H1 (cell line): Measurements from ENCODE around the gene MRPL47. TPM values are rescaled to one million over a fixed set of nuclear protein-coding genes. Genes with fewer than 3 reads are reported as not detected.

Experiments
- CTCF ChIA-PET: fragments of 300-600 bp; sonication (Branson Sonifier 250); formaldehyde crosslinking; loops from one replicate; lab custom pipeline; 2021; ENCODE audit not compliant: partially characterized antibody; lab: Charles Lee
- POLR2A ChIA-PET: fragments of 300-600 bp; sonication (Branson Sonifier 250); formaldehyde crosslinking; loops from one replicate; lab custom pipeline; 2021; ENCODE audit warnings: inconsistent platforms; ENCODE audit not compliant: partially characterized antibody; lab: Charles Lee
- DNase-seq, 2 experiments: peaks; one replicate each; pipeline versions ENCODE4 v3.0.0 to v3.0.0-alpha.2; 2010 to 2022; ENCODE audit warnings: low spot score in 2 of 2, low read depth in 1 of 2, mixed read lengths in 1 of 2
- FAIRE-seq: peaks from 2 replicates; lab custom pipeline; 2011; peaks lifted over from hg19 to GRCh38; lab: Jason Lieb, UNC
- H2AFZ ChIP-seq: 2 replicates; pipeline ENCODE4 v1.8.1; 2012; ENCODE audit warnings: low read length, inconsistent platforms
- H2AK5ac ChIP-seq: 2 replicates; pipeline ENCODE4 v1.6.1; 2013; ENCODE audit warnings: low read depth, low read length
- H2BK120ac ChIP-seq: replicated peaks from 2 replicates; pipeline ENCODE3; 2013; ENCODE audit warnings: low read depth, low read length, inconsistent platforms
- H2BK12ac ChIP-seq: 2 replicates; pipeline ENCODE4 v1.6.1; 2013; ENCODE audit warnings: low read depth, low read length
- H2BK15ac ChIP-seq: 2 replicates; pipeline ENCODE4 v1.6.1; 2013; ENCODE audit warnings: low read length
- H2BK20ac ChIP-seq: 2 replicates; pipeline ENCODE4 v1.6.1; 2013; ENCODE audit warnings: low read length
- H2BK5ac ChIP-seq: 2 replicates; pipeline ENCODE4 v1.6.1; 2013; ENCODE audit warnings: low read depth, low read length
- H3K14ac ChIP-seq: 2 replicates; pipeline ENCODE4 v1.6.1; 2013; ENCODE audit warnings: inconsistent platforms; ENCODE audit not compliant: insufficient read length
- H3K18ac ChIP-seq: 2 replicates; pipeline ENCODE4 v1.6.1; 2013; ENCODE audit warnings: low read length; ENCODE audit errors: extremely low read depth
- H3K23ac ChIP-seq: 2 replicates; pipeline ENCODE4 v1.6.1; 2013; ENCODE audit warnings: inconsistent platforms; ENCODE audit not compliant: insufficient read length
- H3K23me2 ChIP-seq: 2 replicates; pipeline ENCODE4 v1.6.1; 2013; ENCODE audit warnings: low read depth, low read length
- H3K27ac ChIP-seq: 2 replicates; pipeline ENCODE4 v1.6.1; 2011; ENCODE audit warnings: low read depth, low read length, inconsistent platforms
- H3K27me3 ChIP-seq, 4 experiments: replicated peaks in 1 of 4; 1 replicate in 1 of 4; 2 replicates in 3 of 4; pipeline versions ENCODE4 v1.6.1 to v1.8.1; 2011 to 2013; ENCODE audit warnings: low read length in 3 of 4, mild to moderate bottlenecking in 3 of 4, inconsistent platforms in 2 of 4, mixed read lengths in 2 of 4, moderate library complexity in 1 of 4; ENCODE audit not compliant: control insufficient read depth in 3 of 4, insufficient read depth in 3 of 4; ENCODE audit errors: extremely low read depth in 1 of 4
- H3K36me3 ChIP-seq, 4 experiments: 2 replicates each; pipeline versions ENCODE4 v1.6.1 to v1.8.1; 2011 to 2013; ENCODE audit warnings: mild to moderate bottlenecking in 4 of 4, low read length in 3 of 4, moderate library complexity in 2 of 4, control low read depth in 1 of 4, inconsistent platforms in 1 of 4; ENCODE audit not compliant: insufficient read depth in 4 of 4, control insufficient read depth in 2 of 4
- H3K4ac ChIP-seq: replicated peaks from 2 replicates; pipeline ENCODE3; 2013; ENCODE audit warnings: low read length, low read depth, mixed read lengths, inconsistent platforms; ENCODE audit not compliant: insufficient read length
- H3K4me1 ChIP-seq, 4 experiments: replicated peaks in 1 of 4; 1 replicate in 1 of 4; 2 replicates in 3 of 4; pipeline versions ENCODE4 v1.6.1 to v1.8.1; 2011 to 2013; ENCODE audit warnings: low read length in 3 of 4, inconsistent platforms in 2 of 4, mixed read lengths in 1 of 4; ENCODE audit not compliant: insufficient read depth in 4 of 4, control insufficient read depth in 3 of 4
- H3K4me2 ChIP-seq, 2 experiments: 2 replicates each; pipeline versions ENCODE4 v1.6.1 to v1.8.1; 2011 to 2013; ENCODE audit warnings: low read depth in 2 of 2, low read length in 2 of 2, control low read depth in 1 of 2, inconsistent platforms in 1 of 2, mild to moderate bottlenecking in 1 of 2; ENCODE audit not compliant: insufficient read depth in 1 of 2
- H3K4me3 ChIP-seq, 4 experiments: fragments of 200-600, 300-600 bp in 1 of 4; sonication (generic), shearing (Covaris generic), sonication (Bioruptor Twin) in 1 of 4; 2 replicates each; pipeline versions ENCODE4 v1.5.1 to v1.8.1; 2011 to 2016; ENCODE audit warnings: low read length in 4 of 4, low read depth in 3 of 4, control low read depth in 2 of 4, inconsistent platforms in 2 of 4, mild to moderate bottlenecking in 2 of 4, mixed read lengths in 1 of 4, moderate library complexity in 1 of 4; ENCODE audit not compliant: insufficient read depth in 2 of 4; ENCODE audit errors: extremely low read depth in 1 of 4
- H3K56ac ChIP-seq: replicated peaks from 2 replicates; pipeline ENCODE3; 2013; ENCODE audit warnings: low read depth, mild to moderate bottlenecking, mixed read lengths, low read length, inconsistent platforms; ENCODE audit not compliant: insufficient read length
- H3K79me1 ChIP-seq: 2 replicates; pipeline ENCODE4 v1.6.1; 2013; ENCODE audit warnings: low read depth, low read length, control low read depth
- H3K79me2 ChIP-seq, 2 experiments: 2 replicates each; pipeline versions ENCODE4 v1.6.1 to v1.8.1; 2012 to 2013; ENCODE audit warnings: low read length in 2 of 2, mild to moderate bottlenecking in 2 of 2, inconsistent platforms in 1 of 2; ENCODE audit not compliant: insufficient read depth in 2 of 2, control insufficient read depth in 1 of 2
- H3K9ac ChIP-seq, 4 experiments: replicated peaks in 1 of 4; 1 replicate in 1 of 4; 2 replicates in 3 of 4; pipeline versions ENCODE4 v1.6.1 to v1.8.1; 2011 to 2013; ENCODE audit warnings: low read depth in 3 of 4, low read length in 3 of 4, control low read depth in 2 of 4, mild to moderate bottlenecking in 2 of 4, moderate library complexity in 2 of 4, inconsistent platforms in 1 of 4; ENCODE audit errors: extremely low read depth in 1 of 4
- H3K9me3 ChIP-seq, 2 experiments: 2 replicates each; pipeline versions ENCODE4 v1.6.1 to v1.8.1; 2012 to 2013; ENCODE audit warnings: mild to moderate bottlenecking in 2 of 2, moderate library complexity in 2 of 2, control low read depth in 1 of 2, inconsistent platforms in 1 of 2, low read depth in 1 of 2, low read length in 1 of 2, mixed read lengths in 1 of 2; ENCODE audit not compliant: insufficient read depth in 2 of 2
- H4K20me1 ChIP-seq, 2 experiments: replicated peaks in 1 of 2; 2 replicates each; pipeline versions ENCODE3 to v1.8.1; 2011 to 2013; ENCODE audit warnings: inconsistent platforms in 2 of 2, low read length in 2 of 2, mild to moderate bottlenecking in 1 of 2; ENCODE audit not compliant: insufficient read depth in 2 of 2, control insufficient read depth in 1 of 2
- H4K5ac ChIP-seq: 2 replicates; pipeline ENCODE4 v1.6.1; 2013; ENCODE audit warnings: low read length, low read depth, mixed read lengths, inconsistent platforms; ENCODE audit not compliant: insufficient read length
- H4K8ac ChIP-seq: 2 replicates; pipeline ENCODE4 v1.8.0; 2013; ENCODE audit warnings: mild to moderate bottlenecking, moderate library complexity, low read length, inconsistent platforms; ENCODE audit not compliant: insufficient read depth; ENCODE audit errors: extremely low read depth
- H4K91ac ChIP-seq: replicated peaks from 2 replicates; pipeline ENCODE3; 2013; ENCODE audit warnings: low read length, mixed read lengths, inconsistent platforms; ENCODE audit not compliant: insufficient read length
- ASH2L ChIP-seq: fragments of 200-600, 300-600 bp; sonication (generic); IDR thresholded peaks from one replicate; pipeline ENCODE4 v1.7.1; 2017; ENCODE audit warnings: low read length
- CHD1 ChIP-seq: IDR thresholded peaks from 2 replicates; pipeline ENCODE4 v1.6.1; 2012; ENCODE audit warnings: low read depth, low read length, improper control_type of control experiment
- CTBP2 ChIP-seq: IDR thresholded peaks from 2 replicates; pipeline ENCODE4 v1.7.0; 2011; ENCODE audit warnings: borderline replicate concordance, mild to moderate bottlenecking, moderate library complexity, mixed read lengths, low read length; ENCODE audit not compliant: insufficient read depth, insufficient read length
- HDAC2 ChIP-seq, 2 experiments: fragments of 300-600 bp in 1 of 2; sonication (generic) in 1 of 2; IDR thresholded peaks; 2 replicates each; pipeline ENCODE4 v1.6.1; 2011 to 2012; ENCODE audit warnings: low read depth in 2 of 2, low read length in 2 of 2, mild to moderate bottlenecking in 2 of 2, moderate library complexity in 2 of 2, borderline replicate concordance in 1 of 2, inconsistent platforms in 1 of 2
- HDAC6 ChIP-seq: IDR thresholded peaks from one replicate; pipeline ENCODE4 v1.7.1; 2012; ENCODE audit warnings: low read depth, mild to moderate bottlenecking, inconsistent platforms, low read length, moderate library complexity
- JUN ChIP-seq: IDR thresholded peaks from 2 replicates; pipeline ENCODE4 v1.6.1; 2011; ENCODE audit warnings: low read depth, mild to moderate bottlenecking, improper control_type of control experiment, low read length
- KDM4A ChIP-seq: IDR thresholded peaks from one replicate; pipeline ENCODE4 v1.7.1; 2012; ENCODE audit warnings: low read depth, mild to moderate bottlenecking, moderate library complexity, low read length, inconsistent platforms; ENCODE audit not compliant: severe bottlenecking
- NRF1 ChIP-seq: IDR thresholded peaks from 2 replicates; pipeline ENCODE4 v1.6.1; 2011; ENCODE audit warnings: mild to moderate bottlenecking, low read depth, low read length, improper control_type of control experiment
- POU5F1 ChIP-seq: IDR thresholded peaks from 2 replicates; pipeline ENCODE4 v1.6.1; 2011; ENCODE audit warnings: low read depth, mild to moderate bottlenecking, low read length, moderate library complexity
- RNF2 ChIP-seq: fragments of 200-900, 300-1000 bp; sonication (generic); IDR thresholded peaks from 2 replicates; pipeline ENCODE4 v1.7.1; 2016; ENCODE audit warnings: borderline replicate concordance, low read depth, mild to moderate bottlenecking, antibody characterized with exemption, low read length; ENCODE audit not compliant: poor library complexity, severe bottlenecking; ENCODE audit errors: missing control alignments
- RXRA ChIP-seq: IDR thresholded peaks from 2 replicates; pipeline ENCODE4 v1.6.1; 2011; ENCODE audit warnings: low read depth, mild to moderate bottlenecking, low read length, moderate library complexity; ENCODE audit not compliant: insufficient read depth
- SIRT6 ChIP-seq: IDR thresholded peaks from one replicate; pipeline ENCODE4 v1.7.1; 2012; ENCODE audit warnings: low read length, inconsistent platforms
- SUZ12 ChIP-seq: fragments of 200-600 bp; sonication (generic); IDR thresholded peaks from 2 replicates; pipeline ENCODE4 v1.6.1; 2012; ENCODE audit warnings: mild to moderate bottlenecking, inconsistent platforms, low read length, moderate library complexity, mixed read lengths
- WGBS, 2 experiments: shearing (Covaris generic) in 1 of 2; methylation state at CpG; one replicate each; pipeline versions ENCODE4 v1.1.6 to v1.1.7; 2013 to 2015; ENCODE audit warnings: low lambda C conversion rate in 2 of 2, mixed read lengths in 2 of 2, inconsistent platforms in 1 of 2, low coverage in 1 of 2, missing lambda C conversion rate in 1 of 2; ENCODE audit not compliant: insufficient replicate concordance in 2 of 2, insufficient coverage in 1 of 2, insufficient read length in 1 of 2; ENCODE audit errors: extremely low coverage in 1 of 2, missing lambda C conversion rate in 1 of 2; 5-methylcytosine and 5-hydroxymethylcytosine counted together
- polyA plus RNA-seq, 7 experiments: library from polyadenylated mRNA; depleted of rRNA in 3 of 7; stranded (reverse) in 5 of 7; unstranded in 2 of 7; fragments of >200 nt in 5 of 7; fragments of 200-250 nt in 2 of 7; gene quantifications; 1 replicate in 5 of 7; 2 replicates in 1 of 7; 4 replicates in 1 of 7; pipeline versions ENCODE4 v1.2.1 to v1.2.3, GENCODE V29; 2011 to 2013; ENCODE audit warnings: missing spikeins in 2 of 7, mixed read lengths in 2 of 7
- total RNA-seq: library from RNA; stranded (reverse); fragmentation: NEBNext Ultra II Directional; extraction: Animal tissue kit (Norgen Biotek cat#: 25700); gene quantifications from 2 replicates; pipeline ENCODE4 v1.2.1, GENCODE V29; 2021

The MRPL47 gene
- total and polyA plus RNA-seq, 2 of the 8 experiments (the other 6 are each of a cell fraction or from before 2014, with no cell fraction given): 26.1 to 76.6 TPM

DNA sequence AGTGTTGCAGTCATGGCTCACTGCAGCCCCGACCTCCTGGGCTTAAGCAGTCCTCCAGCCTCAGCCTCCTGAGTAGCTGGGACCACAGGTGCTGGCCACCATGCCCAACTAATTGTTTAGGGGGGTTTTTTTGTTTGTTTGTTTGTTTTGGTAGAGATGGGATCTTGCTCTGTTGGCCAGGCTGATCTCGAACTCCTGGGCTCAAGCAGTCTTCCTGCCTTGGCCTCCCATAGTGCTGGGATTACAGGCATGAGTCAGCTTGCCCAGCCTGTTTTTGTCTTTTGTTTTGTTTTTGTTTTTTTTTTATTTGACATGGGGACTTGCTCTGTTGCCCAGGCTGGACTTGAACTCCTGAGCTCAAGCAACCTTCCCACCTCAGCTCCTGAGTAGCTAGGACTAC, 17.6 kb upstream of the MRPL47 start:
- H2BK20ac ChIP-seq: no peak overlapping the region
- H3K79me1 ChIP-seq: no peaks in the 10 kb centered on the region
- no peak overlapping the region for H3K18ac ChIP-seq
- POLR2A ChIA-PET: no interaction called here
- H3K23ac ChIP-seq: no peak overlapping the region
- no peak overlapping the region for H3K4me2 ChIP-seq
- no peak overlapping the region for H2AFZ ChIP-seq
- 89% methylated on average over 2 of the region's 2 CpGs; no CpG with 5 or more reads in 1 of the 2 experiments for WGBS, 2 experiments
- H3K9ac ChIP-seq: no peak overlapping the region
- H2BK120ac ChIP-seq: no peak overlapping the region
- H4K20me1 ChIP-seq: no peaks in the 10 kb centered on the region
- no peaks in the 10 kb centered on the region for H3K27me3 ChIP-seq
- no peak overlapping the region for H3K4me3 ChIP-seq
- H3K36me3 ChIP-seq: peaks cover 2 to 53% (median 16%) of the 10 kb centered on the region in 4 experiments; a peak in 6 of 8 replicates
- H2AK5ac ChIP-seq: no peak overlapping the region
- H3K14ac ChIP-seq: no peak overlapping the region
- CTCF ChIA-PET: interaction anchor here (0.6 kb wide), 1 partner anchor 949 kb away, joined by 3 read pairs; no protein-coding TSS in a partner anchor
- no peak overlapping the region for H2BK15ac ChIP-seq
- DNase-seq: no peak
- H3K9me3 ChIP-seq: no peaks in the 10 kb centered on the region
- no peak overlapping the region for H2BK5ac ChIP-seq
- H3K56ac ChIP-seq: no peak overlapping the region
- TF ChIP-seq RXRA (no peak), CTBP2 (no peak), ASH2L (no peak), SIRT6 (no peak), SUZ12 (no peak), RNF2 (no peak), HDAC2 (IDR thresholded peaks at IDR 0.05; ENCODE audit: borderline replicate concordance in 1 of 2, low read depth in 2 of 2, low read length in 2 of 2) (no peak), HDAC6 (no peak), JUN (no peak), CHD1 (no peak), POU5F1 (no peak), NRF1 (no peak), KDM4A (no peak)
- no peak overlapping the region for H4K8ac ChIP-seq
- H3K4ac ChIP-seq: no peak overlapping the region
- no peak overlapping the region for H4K5ac ChIP-seq
- no peak overlapping the region for H4K91ac ChIP-seq
- no peaks in the 10 kb centered on the region for H3K4me1 ChIP-seq
- FAIRE-seq: no peak
- H2BK12ac ChIP-seq: no peak overlapping the region
- H3K79me2 ChIP-seq: 0 out of 4 replicates have a peak, but pooled peaks cover 0 to 3% of the 10 kb centered on the region in 2 experiments
- no peak overlapping the region for H3K27ac ChIP-seq
- no peaks in the 10 kb centered on the region; the same call in 1 of the 2 replicates for H3K23me2 ChIP-seq
